Fibroblast of the aortic adventitia (primary cell): ENCODE measurements around the gene GCC1. TPM values are rescaled to one million over a fixed set of nuclear protein-coding genes. Genes with fewer than 3 reads are reported as not detected.

Experiments
- DNase-seq: peaks from one replicate; pipeline ENCODE4 v3.0.0-alpha.2; 2010; ENCODE audit warnings: low read depth
- H3K4me3 ChIP-seq: 2 replicates; pipeline ENCODE4 v1.5.1; 2011; ENCODE audit warnings: low read depth, mild to moderate bottlenecking, control low read depth, low read length, moderate library complexity
- total RNA-seq: library from RNA; depleted of rRNA; stranded (reverse); fragments of >200 nt; gene quantifications from 2 replicates; pipeline ENCODE4 v1.2.3, GENCODE V29; 2012; ENCODE audit warnings: low replicate concordance
- TF ChIP-seq, protein P1 (sequence below): IDR thresholded peaks from 2 replicates; pipeline ENCODE4 v1.5.1; 2011; ENCODE audit warnings: mild to moderate bottlenecking, low read length, control low read depth, inconsistent platforms; ENCODE audit not compliant: insufficient read depth

Gene GCC1
- total RNA-seq, 1 donor = 16.1 TPM

DNA sequence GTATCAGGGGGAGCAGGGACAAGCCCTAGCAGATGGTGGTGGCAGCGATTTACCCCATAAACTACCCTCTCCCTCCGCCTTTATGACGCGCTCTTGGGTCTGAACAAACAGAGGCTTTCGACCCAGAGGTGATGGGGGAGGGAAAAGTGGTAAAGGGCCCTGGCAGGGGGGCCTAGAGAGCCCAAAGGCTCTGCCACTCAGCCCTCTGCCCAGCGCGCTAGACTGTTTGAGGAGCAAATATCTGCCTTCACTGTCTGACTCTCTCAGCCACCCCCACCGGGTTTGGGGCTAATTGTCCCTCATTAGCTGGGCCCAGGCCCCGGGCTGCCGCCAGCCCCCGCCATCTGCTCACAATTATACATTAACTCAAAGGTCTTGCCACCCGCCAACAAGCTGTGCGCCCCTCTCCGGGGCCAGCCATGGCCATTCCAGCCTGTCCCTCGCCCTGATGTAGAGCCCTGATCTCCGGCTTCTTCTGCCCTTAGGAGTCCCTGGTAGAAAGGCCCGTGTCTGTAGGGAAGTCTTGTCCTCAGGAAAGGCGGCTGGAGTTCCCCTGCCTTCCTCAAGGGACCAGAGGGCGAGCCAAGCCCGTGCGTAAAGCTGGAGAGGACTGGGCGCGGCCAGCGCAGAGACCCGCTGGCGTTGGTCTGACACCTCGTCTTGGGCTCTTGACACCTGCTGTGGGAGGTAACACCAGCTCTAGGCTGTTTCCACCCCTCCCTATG lies 34.4 kb upstream of the GCC1 start:
- TF ChIP-seq, protein P1, sequence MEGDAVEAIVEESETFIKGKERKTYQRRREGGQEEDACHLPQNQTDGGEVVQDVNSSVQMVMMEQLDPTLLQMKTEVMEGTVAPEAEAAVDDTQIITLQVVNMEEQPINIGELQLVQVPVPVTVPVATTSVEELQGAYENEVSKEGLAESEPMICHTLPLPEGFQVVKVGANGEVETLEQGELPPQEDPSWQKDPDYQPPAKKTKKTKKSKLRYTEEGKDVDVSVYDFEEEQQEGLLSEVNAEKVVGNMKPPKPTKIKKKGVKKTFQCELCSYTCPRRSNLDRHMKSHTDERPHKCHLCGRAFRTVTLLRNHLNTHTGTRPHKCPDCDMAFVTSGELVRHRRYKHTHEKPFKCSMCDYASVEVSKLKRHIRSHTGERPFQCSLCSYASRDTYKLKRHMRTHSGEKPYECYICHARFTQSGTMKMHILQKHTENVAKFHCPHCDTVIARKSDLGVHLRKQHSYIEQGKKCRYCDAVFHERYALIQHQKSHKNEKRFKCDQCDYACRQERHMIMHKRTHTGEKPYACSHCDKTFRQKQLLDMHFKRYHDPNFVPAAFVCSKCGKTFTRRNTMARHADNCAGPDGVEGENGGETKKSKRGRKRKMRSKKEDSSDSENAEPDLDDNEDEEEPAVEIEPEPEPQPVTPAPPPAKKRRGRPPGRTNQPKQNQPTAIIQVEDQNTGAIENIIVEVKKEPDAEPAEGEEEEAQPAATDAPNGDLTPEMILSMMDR = no peak
- DNase-seq = no peak
- H3K4me3 ChIP-seq = no peak overlapping the region

- H3K4me3 ChIP-seq = no peak overlapping the region
- no peak for DNase-seq
- TF ChIP-seq, protein P1 = no peak
Measured at GRCh38 chr7:127618775-127619174, 33.4 kb upstream of the GCC1 start.

DNA sequence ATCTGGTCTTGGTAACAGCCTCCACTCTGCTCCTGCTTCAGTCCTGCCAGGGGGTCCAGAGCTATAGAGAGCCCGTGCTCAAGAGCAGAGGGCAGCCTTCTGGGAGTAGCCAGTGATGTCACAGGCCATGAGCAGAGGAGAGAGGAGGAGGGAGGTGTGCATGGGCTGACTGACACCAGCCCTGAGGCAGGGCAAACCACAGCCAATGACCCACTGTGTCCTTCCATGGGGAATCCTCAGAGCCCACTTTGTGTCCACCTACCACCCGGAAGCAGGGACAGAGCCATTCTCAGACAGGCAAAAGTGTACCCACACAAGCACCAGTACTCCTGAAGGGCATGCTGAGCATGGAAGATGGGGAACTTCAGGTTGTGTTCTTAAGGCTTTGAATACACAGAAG lies 32.6 kb upstream of the GCC1 start, which contains the start of gene PAX4:
Gene PAX4, minus strand, starts transcription at position 101 of the 400 bp plus-strand sequence. CDS start 2,214 bp downstream, outside the sequence.
- no peak within 1 kb of the TSS for H3K4me3 ChIP-seq
- no peak for DNase-seq
- TF ChIP-seq, protein P1 = no peak

DNA sequence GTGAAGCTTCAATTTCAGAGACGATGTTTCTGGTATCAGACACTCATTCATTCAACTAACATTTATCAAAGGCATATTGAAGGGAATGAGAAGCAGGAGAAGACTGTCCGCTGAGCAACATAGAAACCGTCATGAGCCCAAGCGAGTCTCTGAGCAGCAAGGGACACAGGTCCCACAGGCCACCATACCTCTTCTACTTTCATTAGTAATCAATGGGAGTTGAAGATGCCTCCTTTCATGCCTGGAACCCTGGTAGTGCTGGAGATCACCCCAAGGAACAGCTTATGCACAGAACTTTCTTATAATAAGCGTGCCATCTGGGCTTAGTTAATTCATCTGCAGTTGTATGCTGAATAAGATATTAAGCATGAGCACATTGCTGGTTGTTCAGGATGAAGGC lies 31.3 kb upstream of the GCC1 start:
- no peak for DNase-seq
- TF ChIP-seq, protein P1 = no peak
- H3K4me3 ChIP-seq = no peak overlapping the region

DNA sequence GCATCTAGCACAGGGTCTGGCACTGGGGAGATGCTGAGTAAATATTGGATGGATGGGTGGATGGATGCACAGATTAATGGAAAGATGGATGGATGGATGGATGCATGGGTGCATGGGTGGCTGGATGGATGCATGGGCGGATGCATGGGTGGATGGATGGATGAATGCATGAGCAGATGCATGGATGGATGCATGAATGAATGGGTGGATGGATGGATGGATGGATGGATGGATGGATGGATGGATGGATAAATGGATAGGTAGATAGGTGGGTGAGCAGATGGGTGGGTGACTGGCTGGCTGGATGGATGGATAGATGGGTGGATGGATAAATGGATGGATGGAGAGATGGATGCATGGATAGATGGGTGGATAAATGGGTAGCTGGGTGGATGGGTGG lies 26.9 kb upstream of the GCC1 start:
- DNase-seq = no peak
- TF ChIP-seq, protein P1 = no peak

GRCh38 chr7:127609297-127609696 lies 23.9 kb upstream of the GCC1 start:
- H3K4me3 ChIP-seq = no peak overlapping the region
- no peak for DNase-seq
- TF ChIP-seq, protein P1 = no peak

More for the DNA sequence above, 26.9 kb upstream of the GCC1 start:
- H3K4me3 ChIP-seq = no peak overlapping the region
